HG03280 (cell line): Measurements from ENCODE around the gene SRP19.
"Not testable (repeated sequence)": the region's sequence is repeated elsewhere in the genome, so short reads cannot be mapped to it uniquely, and the experiment has no call there.

Source experiments
- ATAC-seq: cut with Tn5 transposase; IDR thresholded peaks from one replicate; pipeline ENCODE4 v1.9.1; 2021; ENCODE audit warnings: mild to moderate bottlenecking, moderate library complexity; ENCODE audit not compliant: unreplicated experiment

SRP19 gene

DNA sequence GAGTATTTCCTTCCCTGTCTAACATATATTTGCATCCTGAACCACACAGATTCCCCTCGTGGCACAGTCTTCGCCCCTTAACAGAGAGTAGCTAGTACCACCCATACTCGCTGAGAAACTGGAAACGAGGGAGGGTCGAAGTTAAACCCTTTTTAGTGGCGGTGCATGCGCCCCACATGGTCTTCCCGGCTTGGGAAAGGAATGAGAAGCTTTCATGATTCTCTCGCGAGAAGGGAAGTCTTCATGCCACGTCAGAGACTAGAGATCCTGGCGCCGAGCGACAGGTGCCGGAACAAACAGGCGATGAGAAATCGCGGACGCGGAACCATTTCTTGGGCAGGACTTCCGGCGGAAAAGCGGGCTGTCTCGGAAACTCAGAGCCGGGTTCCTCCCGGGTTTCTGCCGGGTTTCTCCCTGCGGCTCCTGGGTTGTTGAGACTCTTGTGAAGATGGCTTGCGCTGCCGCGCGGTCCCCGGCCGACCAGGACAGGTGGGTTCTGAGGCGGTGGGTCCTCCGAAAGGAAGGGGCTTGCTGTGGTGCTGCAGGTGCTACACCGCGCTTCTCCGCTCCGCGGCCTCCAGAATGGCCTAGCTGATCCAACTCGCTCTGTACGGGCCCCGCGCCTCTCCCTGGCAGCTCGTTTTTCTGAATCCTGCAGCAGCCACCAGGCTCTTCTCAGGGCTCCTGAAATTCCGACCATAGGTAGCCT is at the start of gene SRP19:
Gene SRP19 (plus strand): TSS at position 359 of the 709 bp plus-strand sequence. CDS start 90 bp downstream, at position 449.
- ATAC-seq, result peak; percentile 97

DNA sequence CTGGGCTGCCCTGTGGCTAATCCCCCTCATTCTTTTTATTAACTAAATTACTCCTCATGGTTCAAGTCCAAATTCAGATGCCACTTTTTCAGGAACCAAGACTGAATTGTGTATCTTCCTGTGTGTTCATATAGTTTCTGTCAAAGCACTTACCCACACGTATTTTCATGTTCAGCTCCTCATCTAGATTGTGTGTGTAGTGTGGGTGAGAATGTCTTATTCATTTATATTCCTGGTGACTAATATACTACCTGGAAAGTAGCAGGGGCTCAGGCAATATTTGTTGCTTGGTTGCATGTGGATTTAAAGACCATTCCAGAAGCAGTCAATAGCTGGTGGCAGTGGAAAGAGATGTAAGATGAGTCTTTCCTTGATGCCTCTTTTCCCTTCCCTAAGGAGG is 48.5 kb upstream of the SRP19 start:
- no peak for ATAC-seq

DNA sequence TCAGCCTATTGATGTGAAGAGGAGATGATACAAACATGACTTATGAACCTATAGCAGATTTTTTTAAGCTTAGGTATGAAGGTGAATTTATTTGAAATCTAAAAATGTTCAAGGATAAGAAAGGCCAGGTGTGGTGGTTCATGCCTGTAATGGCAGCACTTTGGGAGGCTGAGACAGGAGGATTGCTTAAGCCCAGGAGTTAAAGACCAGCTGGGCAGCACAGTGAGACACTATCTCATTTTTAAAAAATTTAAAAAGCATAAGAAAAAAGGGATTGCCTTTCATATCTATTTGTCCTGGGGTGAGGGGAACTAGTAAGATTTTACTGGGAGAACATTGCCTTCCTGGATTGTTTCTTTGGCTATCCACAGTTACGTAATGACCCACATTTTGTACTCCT is 40.8 kb upstream of the SRP19 start:
- no peak for ATAC-seq

DNA sequence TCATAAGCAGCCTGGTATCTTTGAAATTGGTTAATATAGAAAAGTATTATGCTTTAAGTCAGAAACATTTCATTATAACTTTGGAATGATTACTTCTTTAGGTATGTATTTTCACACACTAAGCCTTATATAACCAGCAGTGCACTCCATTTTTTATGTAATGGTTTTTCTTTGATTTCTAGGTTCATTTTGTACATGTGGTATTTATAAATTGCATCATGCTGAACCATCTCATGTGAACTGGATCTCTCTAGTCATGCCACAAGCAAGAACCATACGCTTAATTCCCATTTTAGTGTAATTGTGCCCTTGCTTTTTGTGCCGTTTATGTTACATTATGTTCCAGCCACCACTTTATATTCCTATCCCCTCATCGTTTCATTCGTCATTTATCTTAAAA is 38.6 kb upstream of the SRP19 start:
- ATAC-seq, result no peak

DNA sequence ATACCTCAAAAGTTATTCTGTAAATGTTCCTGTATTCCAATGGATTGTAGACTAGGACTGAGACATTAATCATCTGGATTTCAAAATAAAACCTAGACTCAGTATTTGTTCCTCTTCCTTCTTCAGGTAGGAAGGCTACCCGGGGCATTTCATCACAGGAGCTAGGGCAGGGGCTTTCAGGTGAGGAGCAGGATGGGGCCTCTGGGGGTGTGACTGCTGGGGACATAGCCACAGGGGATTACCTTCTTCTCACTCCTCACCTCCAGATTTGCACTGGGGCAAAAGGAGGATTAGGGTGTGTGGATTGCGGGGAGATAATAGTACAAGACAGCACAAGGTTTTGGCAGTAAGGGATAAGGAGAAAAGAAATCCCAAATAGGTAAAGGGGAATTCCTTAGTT is 37.9 kb upstream of the SRP19 start:
- ATAC-seq, result no peak

DNA sequence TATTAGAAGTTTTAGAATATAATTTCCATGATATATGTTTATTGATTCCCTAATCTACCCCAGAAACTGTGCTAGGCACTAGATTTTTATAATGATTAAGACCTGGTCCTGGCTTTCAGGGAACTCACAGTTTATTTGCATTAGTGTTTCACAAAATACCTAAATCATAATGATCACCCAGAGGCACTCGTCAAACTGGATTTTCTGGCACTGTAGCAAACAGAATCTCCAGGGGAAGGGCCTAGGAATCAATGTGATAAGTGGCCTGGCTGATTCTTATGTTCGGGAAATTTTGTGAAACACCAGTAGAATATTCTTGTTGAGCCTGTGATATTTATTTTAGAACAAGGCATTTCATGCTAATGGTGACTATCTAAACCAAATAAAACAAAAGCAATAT is 37.4 kb upstream of the SRP19 start:
- ATAC-seq, result no peak

DNA sequence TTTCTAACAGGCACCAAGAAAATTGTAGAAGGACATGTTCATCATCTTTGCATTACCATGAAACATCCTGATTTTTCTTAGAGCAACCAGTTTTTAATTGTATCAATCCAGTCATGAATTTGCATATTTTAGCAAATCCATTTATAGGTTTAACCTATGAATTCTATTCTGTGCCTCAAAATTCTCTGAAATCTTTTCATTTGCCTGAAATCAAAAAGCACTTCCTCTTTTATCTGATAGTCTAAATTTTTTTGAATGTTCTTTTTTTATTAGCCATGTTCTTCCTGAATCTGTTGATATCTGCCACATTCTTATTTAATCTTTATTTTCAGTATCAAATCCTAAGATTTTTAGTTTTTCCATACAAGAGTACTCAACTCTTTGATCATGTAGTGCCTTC is 36.9 kb upstream of the SRP19 start:
- no peak for ATAC-seq

DNA sequence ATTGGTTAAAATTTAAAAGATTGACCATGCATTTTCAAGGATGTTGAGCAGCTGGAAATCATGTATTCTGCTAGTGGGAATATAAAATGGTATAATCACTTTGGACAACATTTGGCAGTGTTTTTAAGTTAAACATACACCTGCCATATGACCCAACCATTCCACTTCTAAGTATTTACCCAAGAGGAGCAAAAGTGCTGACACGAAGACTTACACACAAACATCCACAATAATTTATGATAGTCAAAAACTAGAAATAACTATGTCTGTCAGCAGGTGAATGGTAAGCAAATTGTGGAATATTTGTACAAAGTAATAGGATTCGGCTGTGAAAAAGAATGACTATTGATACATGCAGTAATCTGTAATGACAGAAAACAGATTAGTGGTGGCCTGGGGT is 30.7 kb upstream of the SRP19 start:
- ATAC-seq, result no peak

DNA sequence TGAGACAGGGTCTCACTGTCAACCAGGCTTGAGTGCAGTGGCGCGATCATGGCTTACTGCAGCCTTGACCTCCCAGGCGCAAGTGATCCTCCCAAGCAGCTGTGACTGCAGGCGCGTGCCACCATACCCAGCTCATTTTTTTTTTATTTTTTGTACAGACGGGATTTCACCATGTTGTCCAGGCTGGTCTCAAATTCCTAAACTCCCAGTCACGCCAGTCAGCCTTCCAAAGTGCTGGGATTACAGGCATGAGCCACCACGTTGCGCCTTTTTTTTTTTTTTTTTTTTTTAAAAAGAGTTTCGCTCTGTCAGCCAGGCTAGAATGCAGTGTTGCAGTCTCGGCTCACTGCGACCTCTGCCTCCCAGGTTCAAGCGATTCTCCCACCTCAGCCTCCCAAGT is 27.1 kb upstream of the SRP19 start:
- ATAC-seq, result no peak

DNA sequence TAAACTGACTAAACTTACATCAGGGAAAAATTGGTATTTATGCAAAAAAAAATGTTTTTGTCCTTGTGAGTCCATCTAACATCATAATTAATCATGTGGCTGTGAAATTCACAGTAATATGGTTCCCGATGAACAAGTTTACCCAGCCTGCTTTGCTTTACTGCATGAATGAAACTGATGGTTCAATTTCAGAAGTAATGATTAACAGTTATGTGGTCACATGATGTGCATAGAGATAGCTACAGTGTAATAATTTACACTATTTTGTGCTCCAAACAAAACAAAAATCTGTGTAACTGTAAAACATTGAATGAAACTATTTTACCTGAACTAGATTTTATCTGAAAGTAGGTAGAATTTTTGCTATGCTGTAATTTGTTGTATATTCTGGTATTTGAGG is 16.6 kb upstream of the SRP19 start:
- ATAC-seq, result no peak

DNA sequence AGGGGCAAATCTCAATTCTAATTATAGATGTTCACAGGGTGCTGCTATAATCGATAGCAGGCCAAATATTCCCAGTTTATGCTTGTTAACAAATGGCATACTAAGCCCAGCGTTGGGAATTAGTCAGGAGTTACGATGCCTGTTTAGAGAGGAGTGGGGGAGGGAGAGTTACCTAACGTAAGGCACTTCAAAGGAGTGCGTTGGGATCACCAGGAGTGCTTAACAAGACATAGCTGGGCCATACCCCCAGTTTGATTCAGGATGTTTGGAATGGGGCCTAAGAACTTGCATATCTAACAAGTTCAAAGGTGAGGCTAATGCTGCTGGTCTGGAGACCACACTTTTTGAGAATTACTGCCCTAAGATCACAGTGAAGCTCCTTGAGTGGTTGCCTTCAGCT is 14.5 kb upstream of the SRP19 start:
- no peak for ATAC-seq

DNA sequence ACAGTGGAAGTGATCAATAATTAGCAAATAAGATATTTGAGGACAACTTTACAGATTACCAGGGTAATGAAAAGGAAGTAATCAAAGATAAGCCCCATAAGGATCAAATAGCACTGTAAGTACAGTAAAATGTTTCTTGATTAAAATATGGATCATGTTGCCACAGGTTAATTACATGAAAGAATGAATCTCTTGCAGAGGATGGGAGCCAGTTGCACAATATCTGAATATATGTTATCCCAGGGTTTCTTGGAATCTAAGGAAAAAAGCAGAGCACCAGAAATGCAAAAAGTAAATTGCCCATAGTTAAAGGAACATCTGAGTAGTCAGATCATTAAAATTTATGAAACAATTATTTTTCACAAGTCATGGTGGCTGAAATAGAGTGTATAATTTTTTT is 13.8 kb upstream of the SRP19 start:
- ATAC-seq, result no peak

DNA sequence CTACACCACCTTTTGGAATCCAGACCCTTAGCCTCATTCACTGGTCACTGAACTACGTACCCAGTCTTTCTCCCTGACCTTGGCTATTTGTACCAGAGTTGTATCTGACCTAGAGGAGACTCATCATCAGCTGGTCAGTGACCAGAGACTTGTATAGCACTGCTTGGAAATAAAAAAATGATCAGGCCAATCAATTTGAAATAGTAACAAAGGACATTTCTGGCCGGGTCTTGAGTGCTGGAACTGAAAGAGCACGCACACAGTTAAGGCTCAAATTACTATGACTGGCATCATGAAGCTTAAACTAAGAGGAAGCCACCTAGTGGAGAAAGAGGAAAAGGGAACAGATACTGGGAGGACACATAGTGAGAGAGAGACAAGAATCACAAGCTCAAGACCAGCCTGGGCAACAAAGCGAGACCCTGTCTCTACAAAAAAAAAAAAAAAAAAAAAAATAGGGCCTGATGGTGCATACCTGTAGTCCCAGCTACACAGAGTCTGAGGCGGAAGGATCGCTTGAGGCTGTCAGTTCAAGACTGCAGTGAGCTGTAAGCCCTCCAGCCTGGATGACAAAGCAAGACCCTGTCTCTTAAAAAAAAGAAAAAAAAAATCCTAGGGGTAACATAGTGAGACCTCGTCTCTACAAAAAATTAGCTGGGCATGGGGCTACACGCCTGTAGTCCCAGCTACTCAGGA is 12.8 kb upstream of the SRP19 start:
- ATAC-seq, result peak; percentile 99

DNA sequence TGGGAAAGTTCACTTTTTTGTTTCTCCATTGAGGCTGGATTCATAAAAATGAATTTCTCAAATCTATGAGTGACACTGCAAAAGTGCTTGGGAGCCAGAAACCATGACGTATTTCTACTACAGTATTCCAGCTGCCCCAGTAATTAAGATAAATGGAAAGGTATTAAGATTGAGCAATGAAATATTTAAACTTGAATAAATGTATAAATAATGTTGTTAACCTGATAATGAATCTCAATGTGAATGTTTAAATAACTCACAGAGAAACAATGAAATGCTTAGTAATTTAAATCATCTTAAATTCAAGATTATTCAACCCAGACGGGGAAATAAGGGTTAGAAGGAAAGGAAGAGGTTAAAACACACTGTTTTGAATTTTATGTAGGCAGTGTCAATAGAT is 11.2 kb upstream of the SRP19 start:
- no peak for ATAC-seq

DNA sequence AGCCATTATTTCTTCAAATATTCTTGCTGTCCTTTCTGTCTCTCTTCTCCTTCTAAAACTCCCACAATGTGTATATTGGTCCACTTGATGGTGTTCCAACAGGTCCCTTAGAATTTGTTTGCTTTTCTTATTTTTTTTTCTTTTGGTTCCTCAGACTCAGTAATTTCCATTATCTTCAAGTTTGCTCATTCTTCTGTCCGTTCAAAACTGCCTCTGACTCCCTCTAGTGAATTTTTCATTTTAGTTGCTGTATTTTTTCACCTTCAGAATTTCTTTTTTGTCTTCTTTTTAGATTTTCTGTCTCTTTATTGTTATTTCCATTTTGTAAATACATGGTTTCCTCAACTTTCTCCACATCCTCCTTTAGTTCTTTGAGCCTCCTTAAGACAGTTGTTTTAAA is 6.4 kb upstream of the SRP19 start:
- ATAC-seq, result no peak

DNA sequence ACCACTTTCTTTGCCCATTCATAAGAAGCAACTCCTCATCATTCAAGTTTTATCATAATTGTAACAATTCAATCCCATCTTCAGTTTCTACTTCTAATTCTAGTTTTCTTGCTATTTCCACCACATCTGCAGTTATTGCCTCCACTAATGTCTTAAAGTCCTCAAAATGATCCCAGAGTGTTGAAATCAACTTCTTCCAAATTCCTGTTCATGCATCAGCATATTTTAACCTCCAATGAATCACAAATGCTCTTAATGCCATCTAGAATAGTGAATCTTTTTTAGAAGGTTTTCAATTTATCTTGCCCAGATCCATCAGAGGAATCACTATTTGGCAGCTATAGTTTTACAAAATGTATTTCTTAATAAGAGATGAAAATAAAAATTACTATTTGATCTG is 3.2 kb upstream of the SRP19 start:
- no peak for ATAC-seq

DNA sequence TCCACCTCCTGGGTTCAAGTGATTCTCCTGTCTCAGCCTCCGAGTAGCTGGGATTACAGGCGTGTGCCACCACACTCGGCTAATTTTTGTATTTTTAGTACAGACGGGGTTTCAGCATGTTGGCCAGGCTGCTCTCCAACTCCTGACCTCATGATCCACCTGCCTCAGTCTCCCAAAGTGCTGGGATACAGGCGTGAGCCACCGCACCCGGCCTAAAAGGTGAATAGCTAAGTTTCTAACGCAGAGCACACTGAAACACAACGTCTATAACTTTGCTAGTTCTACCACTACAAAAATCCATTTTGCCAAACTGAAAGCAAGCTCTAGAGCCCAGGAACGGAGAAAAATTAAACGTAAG is 537 bp upstream of the SRP19 start:
- not testable (repeated sequence) for ATAC-seq

DNA sequence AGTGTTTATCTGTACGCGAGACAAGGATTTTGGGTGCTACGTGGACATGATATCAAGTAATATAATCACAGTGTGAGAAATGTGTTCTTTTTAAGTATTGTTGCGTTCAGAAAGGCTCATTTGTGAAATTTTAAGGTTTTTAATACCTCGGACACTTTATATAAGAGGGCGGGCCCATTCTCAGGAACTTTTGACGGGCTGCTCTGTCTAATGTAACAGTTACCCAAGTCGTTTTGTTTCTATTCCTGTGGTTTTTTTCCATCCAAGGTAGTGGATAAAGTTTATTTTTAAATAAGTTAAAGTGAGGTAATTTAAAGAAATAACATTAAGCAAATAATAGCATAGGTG is 525 bp downstream of the SRP19 start:
- no peak for ATAC-seq

DNA sequence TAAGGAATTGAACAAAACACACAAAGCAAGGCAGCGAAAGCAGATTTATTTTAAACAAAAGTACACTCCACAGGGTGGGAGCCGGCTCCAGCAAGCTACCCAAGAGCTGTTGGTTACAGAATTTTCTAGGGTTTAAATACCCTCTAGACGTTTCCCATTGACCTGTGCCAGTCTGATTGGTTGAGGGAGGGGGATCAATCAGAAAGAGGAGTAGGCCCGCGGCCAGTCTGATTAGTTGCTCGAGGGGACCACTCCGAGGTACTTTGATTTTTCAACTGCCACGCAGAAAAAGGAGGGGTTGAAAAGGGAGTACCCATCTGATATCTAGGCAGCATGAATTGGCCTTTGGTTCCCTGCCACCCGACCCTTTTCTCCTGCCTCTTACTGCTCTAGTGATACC is 998 bp downstream of the SRP19 start:
- no peak for ATAC-seq

DNA sequence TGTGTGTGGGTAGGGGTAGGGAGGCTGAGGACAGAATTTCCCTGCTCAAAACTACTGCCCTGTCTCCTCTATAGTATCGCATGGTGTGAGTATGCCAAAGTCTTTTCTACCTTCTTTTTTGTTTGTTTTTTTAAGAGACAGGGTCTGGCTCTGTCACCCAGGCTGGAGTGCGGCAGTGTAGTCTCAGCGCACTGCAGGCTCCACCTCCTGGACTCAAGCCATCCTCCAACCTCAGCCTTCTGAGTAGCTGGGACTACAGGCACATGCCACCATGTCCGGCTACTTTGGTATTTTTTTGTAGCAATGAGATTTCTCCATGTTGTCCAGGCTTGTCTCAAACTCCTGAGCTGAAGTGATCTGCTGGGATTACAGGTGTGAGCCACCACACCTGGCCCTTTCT is 2.5 kb downstream of the SRP19 start:
- ATAC-seq, result no peak

DNA sequence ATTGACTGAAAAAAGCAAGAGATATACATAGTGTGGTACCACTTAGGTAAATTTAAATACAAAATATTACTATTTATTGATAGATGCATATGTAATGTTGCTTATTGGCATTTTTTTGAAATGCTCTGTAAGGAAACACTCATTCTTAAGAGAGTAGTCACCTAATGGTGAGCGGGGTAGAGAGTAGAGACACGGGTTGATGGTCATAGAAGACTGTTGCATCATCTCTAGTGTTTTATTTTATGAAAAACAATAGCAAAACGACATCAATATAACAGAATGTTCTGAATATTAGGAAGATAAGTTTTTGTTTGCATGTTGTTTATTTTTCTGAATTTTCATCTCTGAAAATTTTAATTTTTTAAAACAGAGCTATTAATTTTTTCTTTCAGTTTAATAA is 4.0 kb downstream of the SRP19 start:
- ATAC-seq, result no peak

DNA sequence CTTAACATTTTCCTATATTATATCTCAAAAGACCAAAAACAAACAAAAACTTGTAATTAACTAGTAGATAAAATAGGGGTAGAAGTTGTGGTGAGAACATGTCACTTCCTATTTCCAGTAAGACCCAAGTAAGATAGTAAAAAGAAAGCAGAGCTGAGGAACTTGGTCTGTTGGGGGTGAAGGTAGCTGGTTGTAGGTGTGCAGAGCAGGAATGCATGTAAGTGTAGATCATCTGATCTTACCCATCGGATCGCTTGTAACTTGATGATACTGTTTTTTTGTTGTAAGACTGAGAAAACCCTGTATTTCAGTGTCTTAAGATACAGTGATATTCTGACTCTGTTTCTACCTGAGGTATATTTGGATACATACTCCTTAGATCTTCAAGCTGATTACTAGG is 5.7 kb downstream of the SRP19 start:
- no peak for ATAC-seq

DNA sequence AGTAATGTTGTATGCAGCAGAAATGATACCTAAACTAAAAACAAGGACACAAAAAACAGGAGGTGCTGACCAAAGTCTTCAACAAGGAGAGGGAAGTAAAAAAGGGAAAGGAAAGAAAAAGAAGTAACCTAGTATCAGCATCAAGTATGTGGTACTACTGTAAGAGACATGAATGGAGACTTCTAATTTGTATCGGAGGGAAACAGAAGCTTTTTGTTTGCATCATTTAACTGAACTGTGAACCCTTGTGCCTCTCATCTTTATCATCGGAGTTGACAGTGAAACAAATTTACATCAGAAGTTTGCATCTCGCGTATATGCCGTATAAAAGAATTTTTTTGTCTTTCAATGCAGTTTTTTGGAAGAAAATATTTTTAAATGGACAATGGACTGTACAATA is 6.3 kb downstream of the SRP19 start:
- ATAC-seq, result no peak
